Mesangial cell (primary cell): ENCODE data around the gene MIGA2. TPM values are rescaled to one million over a fixed set of nuclear protein-coding genes. Genes with fewer than 3 reads are reported as not detected.

Experiments used
- total RNA-seq: library from RNA; depleted of rRNA; stranded (reverse); fragments of >200 nt; gene quantifications from 2 replicates; pipeline ENCODE4 v1.2.3, GENCODE V29; 2015

The MIGA2 gene, protein sequence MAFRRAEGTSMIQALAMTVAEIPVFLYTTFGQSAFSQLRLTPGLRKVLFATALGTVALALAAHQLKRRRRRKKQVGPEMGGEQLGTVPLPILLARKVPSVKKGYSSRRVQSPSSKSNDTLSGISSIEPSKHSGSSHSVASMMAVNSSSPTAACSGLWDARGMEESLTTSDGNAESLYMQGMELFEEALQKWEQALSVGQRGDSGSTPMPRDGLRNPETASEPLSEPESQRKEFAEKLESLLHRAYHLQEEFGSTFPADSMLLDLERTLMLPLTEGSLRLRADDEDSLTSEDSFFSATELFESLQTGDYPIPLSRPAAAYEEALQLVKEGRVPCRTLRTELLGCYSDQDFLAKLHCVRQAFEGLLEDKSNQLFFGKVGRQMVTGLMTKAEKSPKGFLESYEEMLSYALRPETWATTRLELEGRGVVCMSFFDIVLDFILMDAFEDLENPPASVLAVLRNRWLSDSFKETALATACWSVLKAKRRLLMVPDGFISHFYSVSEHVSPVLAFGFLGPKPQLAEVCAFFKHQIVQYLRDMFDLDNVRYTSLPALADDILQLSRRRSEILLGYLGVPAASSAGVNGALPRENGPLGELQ
- 21.2 and 22.8 TPM in 2 replicates for total RNA-seq

GRCh38 chr9:129036241-129036922 lies at the start of gene MIGA2:
TSS of gene MIGA2 (plus strand) at chr9:129036626. CDS start at chr9:129040595, 3,969 bp downstream.

GRCh38 chr9:129028192-129028966 lies 8.0 kb upstream of the MIGA2 start, which contains the start of gene SH3GLB2:
TSS of gene SH3GLB2 (minus strand) at chr9:129028331. CDS start at chr9:129028154, 177 bp downstream.

GRCh38 chr9:129080601-129081387 lies 44.4 kb downstream of the MIGA2 start, which contains the start of gene DOLPP1:
TSS of gene DOLPP1 (plus strand) at chr9:129081111. CDS start at chr9:129081132, 21 bp downstream.

DNA sequence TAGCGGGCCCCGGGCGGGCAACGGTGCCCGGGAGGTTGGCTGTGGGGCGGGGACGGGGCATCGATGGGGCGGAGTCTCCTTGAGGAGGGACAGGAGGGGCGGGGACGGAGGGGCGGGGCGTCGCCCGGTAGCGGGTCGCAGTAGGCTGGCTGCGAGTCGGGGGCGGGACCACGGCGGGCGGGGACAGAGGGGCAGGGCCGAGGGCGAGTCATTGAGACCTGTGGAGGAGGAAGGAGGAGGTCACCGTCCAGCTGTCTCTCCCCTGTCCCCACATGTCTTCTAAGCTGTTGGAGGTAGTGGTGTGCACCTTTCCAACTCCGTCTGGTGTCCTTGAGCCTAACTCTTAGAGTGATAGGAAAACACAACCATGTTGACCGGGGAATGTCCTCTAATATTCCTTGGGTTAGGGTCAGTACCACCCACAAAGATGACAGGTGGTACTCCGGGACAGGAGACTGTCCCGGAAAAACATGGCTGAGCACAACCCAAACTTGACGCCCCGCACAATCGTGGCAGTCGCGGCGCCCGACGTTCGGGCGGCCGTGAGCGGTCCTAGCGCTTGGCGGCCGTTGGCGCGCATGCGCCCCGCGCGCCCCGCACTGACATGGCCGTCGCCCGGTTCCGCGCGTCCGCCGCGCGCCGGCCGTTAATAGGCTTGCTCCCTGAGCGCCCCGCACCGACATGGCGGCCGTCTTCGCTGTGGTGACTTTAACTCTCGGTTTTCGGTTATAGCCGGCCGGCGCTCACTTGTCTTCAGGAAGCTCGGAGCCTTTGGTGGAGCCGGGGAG lies 74.5 kb downstream of the MIGA2 start, which contains the start of the genes CRAT and PTPA:
TSS of gene CRAT (minus strand) at position 54 of the 788 bp plus-strand sequence. CDS start 284 bp downstream, outside the sequence.
TSS of gene PTPA (plus strand) at position 676 of the 788 bp plus-strand sequence. CDS start 186 bp downstream, outside the sequence.

Other genes with a start within 250 kb of the MIGA2 start
- 13.7 and 18.9 TPM in 2 replicates for gene TBC1D13, start 249.4 kb upstream of the MIGA2 start, total RNA-seq
- 32.8 and 39.4 TPM in 2 replicates for gene ENDOG, start 218.1 kb upstream of the MIGA2 start, total RNA-seq
- gene SPOUT1, start 206.8 kb upstream of the MIGA2 start, total RNA-seq = 31.1 and 43.5 TPM in 2 replicates
- gene KYAT1, start 154.7 kb upstream of the MIGA2 start, total RNA-seq = 14.5 and 15.1 TPM in 2 replicates
- gene LRRC8A, start 154.5 kb upstream of the MIGA2 start, total RNA-seq = 66.5 and 72.4 TPM in 2 replicates
- 6.0 and 24.7 TPM in 2 replicates for gene PHYHD1, start 115.6 kb upstream of the MIGA2 start, total RNA-seq
- gene DOLK, start 89.0 kb upstream of the MIGA2 start, total RNA-seq = 26.7 and 27.7 TPM in 2 replicates
- gene NUP188, start 88.9 kb upstream of the MIGA2 start, total RNA-seq = 30.3 and 77.1 TPM in 2 replicates
- 56.5 and 82.0 TPM in 2 replicates for gene SH3GLB2, start 8.3 kb upstream of the MIGA2 start, total RNA-seq
- 14.8 and 22.3 TPM in 2 replicates for gene DOLPP1, start 44.5 kb downstream of the MIGA2 start, total RNA-seq
- 36.7 and 71.2 TPM in 2 replicates for gene CRAT, start 74.2 kb downstream of the MIGA2 start, total RNA-seq
- 165 and 314 TPM in 2 replicates for gene PTPA, start 74.8 kb downstream of the MIGA2 start, total RNA-seq
- gene IER5L, start 141.6 kb downstream of the MIGA2 start, total RNA-seq = 31.3 and 152 TPM in 2 replicates